Neural cell (in vitro differentiated cells): ENCODE measurements around the gene SMU1.

ENCODE experiments used
- CTCF ChIP-seq: fragments of 450-650 bp; IDR thresholded peaks from 2 replicates; pipeline ENCODE4 v1.5.1; 2014; ENCODE audit warnings: antibody characterized with exemption, mild to moderate bottlenecking, moderate library complexity; ENCODE audit not compliant: poor library complexity, severe bottlenecking
- EZH2 ChIP-seq: fragments of 200-600, 300-800 bp; shearing (Covaris generic), sonication (generic); IDR thresholded peaks from 2 replicates; pipeline ENCODE4 v1.6.1; 2014; ENCODE audit warnings: antibody characterized with exemption, low read length, borderline replicate concordance, mild to moderate bottlenecking; ENCODE audit not compliant: insufficient read depth, poor library complexity, severe bottlenecking
- POLR2AphosphoS5 ChIP-seq: IDR thresholded peaks from 2 replicates; pipeline ENCODE4 v1.6.1; 2012

- no peak for TF ChIP-seq EZH2
- no peak for TF ChIP-seq CTCF
- no peak for TF ChIP-seq POLR2AphosphoS5
Observed at GRCh38 chr9:32992595-32993238, 83.8 kb downstream of the SMU1 start.
